Measurements from ENCODE around the gene RHOXF2. TPM values are rescaled to one million over a fixed set of nuclear protein-coding genes. Genes with fewer than 3 reads are reported as not detected.

RHOXF2 gene
- total RNA-seq, 1 donor from 2014 or later = not detected

- DNase-seq = no peak
Observed at GRCh38 chrX:120205816-120206753, 47.7 kb downstream of the RHOXF2 start.

GRCh38 chrX:120207009-120207605 lies 48.7 kb downstream of the RHOXF2 start:
- no peak for DNase-seq

GRCh38 chrX:120213438-120214265 lies 55.2 kb downstream of the RHOXF2 start:
- DNase-seq = peak; percentile 3

Other genes with a start within 250 kb of the RHOXF2 start
- 6.6 TPM for gene NKAP, start 214.9 kb upstream of the RHOXF2 start, total RNA-seq
- not detected for gene RHOXF2B, start 80.9 kb upstream of the RHOXF2 start, total RNA-seq
- gene RHOXF1, start 42.7 kb upstream of the RHOXF2 start, total RNA-seq = not detected
- gene ZBTB33, start 92.2 kb downstream of the RHOXF2 start, total RNA-seq = 19.3 TPM
- 0.69 TPM for gene TMEM255A, start 152.8 kb downstream of the RHOXF2 start, total RNA-seq
- gene ATP1B4, start 203.5 kb downstream of the RHOXF2 start, total RNA-seq = 25.9 TPM